HFFc6 (cell line): ENCODE measurements around the gene SS18. TPM values are rescaled to one million over a fixed set of nuclear protein-coding genes. Genes with fewer than 3 reads are reported as not detected.

Source experiments
- DNase-seq: peaks from one replicate; pipeline ENCODE4 v3.0.0-alpha.2; 2018
- H3K27ac Mint-ChIP-seq: 2 replicates; pipeline ENCODE4 v1.8.0; 2020; ENCODE audit warnings: mild to moderate bottlenecking, mixed read lengths
- H3K27me3 Mint-ChIP-seq: 2 replicates; pipeline ENCODE4 v1.8.0; 2021; ENCODE audit warnings: mild to moderate bottlenecking, moderate library complexity, mixed read lengths; ENCODE audit not compliant: insufficient read depth
- H3K36me3 Mint-ChIP-seq: 2 replicates; pipeline ENCODE4 v1.8.0; 2021; ENCODE audit warnings: low read depth, mixed read lengths
- H3K4me1 Mint-ChIP-seq: 2 replicates; pipeline ENCODE4 v1.8.0; 2020; ENCODE audit warnings: low read depth, mixed read lengths
- H3K4me3 Mint-ChIP-seq: 2 replicates; pipeline ENCODE4 v1.8.0; 2020; ENCODE audit warnings: mild to moderate bottlenecking, moderate library complexity, mixed read lengths
- H3K9me3 Mint-ChIP-seq: 2 replicates; pipeline ENCODE4 v1.8.0; 2020; ENCODE audit warnings: mild to moderate bottlenecking, mixed read lengths
- total RNA-seq, 6 experiments: library from RNA; stranded (reverse); fragmentation: NEBNext Ultra II Directional; extraction: Animal tissue kit (Norgen Biotek cat#: 25700); gene quantifications; 2 replicates in 1 of 6; 3 replicates in 5 of 6; pipeline ENCODE4 v1.2.3, GENCODE V29; 2021
- TF ChIP-seq, protein P1 (sequence below): fragments of 200-600 bp; sonication (generic); IDR thresholded peaks from 2 replicates; pipeline ENCODE4 v1.5.0; 2021; ENCODE audit warnings: antibody characterized with exemption, mild to moderate bottlenecking

SS18 gene
- total RNA-seq, 6 experiments from 2014 or later = 59.6 to 70.1 (median 67.9) TPM

DNA sequence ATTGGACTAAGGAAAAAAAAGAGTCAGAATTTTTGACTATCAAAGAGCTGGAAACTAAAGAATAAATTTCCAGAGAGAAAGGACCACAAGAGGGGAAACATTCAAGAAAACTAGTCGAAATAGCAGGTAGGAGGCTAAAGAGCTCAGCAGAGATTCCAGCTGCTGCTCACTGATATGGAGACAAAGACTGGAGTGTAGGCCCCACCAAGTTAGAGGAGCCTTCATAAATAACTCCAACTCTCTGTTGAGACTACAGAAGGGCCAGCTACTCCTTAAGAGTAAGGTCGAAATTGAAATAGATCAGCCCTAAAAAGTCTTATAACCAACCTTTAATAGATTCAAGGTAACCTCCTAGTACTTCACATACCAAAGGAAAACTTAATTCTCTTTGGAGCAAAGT, 31.1 kb downstream of the SS18 start:
- no peak overlapping the region for H3K4me3 Mint-ChIP-seq
- no peaks in the 10 kb centered on the region for H3K9me3 Mint-ChIP-seq
- TF ChIP-seq, protein P1, sequence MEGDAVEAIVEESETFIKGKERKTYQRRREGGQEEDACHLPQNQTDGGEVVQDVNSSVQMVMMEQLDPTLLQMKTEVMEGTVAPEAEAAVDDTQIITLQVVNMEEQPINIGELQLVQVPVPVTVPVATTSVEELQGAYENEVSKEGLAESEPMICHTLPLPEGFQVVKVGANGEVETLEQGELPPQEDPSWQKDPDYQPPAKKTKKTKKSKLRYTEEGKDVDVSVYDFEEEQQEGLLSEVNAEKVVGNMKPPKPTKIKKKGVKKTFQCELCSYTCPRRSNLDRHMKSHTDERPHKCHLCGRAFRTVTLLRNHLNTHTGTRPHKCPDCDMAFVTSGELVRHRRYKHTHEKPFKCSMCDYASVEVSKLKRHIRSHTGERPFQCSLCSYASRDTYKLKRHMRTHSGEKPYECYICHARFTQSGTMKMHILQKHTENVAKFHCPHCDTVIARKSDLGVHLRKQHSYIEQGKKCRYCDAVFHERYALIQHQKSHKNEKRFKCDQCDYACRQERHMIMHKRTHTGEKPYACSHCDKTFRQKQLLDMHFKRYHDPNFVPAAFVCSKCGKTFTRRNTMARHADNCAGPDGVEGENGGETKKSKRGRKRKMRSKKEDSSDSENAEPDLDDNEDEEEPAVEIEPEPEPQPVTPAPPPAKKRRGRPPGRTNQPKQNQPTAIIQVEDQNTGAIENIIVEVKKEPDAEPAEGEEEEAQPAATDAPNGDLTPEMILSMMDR = no peak
- peaks cover 26% of the 10 kb centered on the region for H3K36me3 Mint-ChIP-seq
- H3K4me1 Mint-ChIP-seq = peaks cover 17% of the 10 kb centered on the region
- no peak overlapping the region for H3K27ac Mint-ChIP-seq
- H3K27me3 Mint-ChIP-seq = no peaks in the 10 kb centered on the region
- DNase-seq = no peak

- Mint-ChIP-seq H3K27ac (peak overlapping the region; percentile 72), H3K4me3 (no peak overlapping the region), H3K27me3 (no peaks in the 10 kb centered on the region), H3K4me1 (peaks cover 17% of the 10 kb centered on the region), H3K9me3 (no peaks in the 10 kb centered on the region), H3K36me3 (peaks cover 34% of the 10 kb centered on the region)
- TF ChIP-seq, protein P1 = no peak
- no peak for DNase-seq
Measured at GRCh38 chr18:26057344-26057773, 33.1 kb downstream of the SS18 start.

DNA sequence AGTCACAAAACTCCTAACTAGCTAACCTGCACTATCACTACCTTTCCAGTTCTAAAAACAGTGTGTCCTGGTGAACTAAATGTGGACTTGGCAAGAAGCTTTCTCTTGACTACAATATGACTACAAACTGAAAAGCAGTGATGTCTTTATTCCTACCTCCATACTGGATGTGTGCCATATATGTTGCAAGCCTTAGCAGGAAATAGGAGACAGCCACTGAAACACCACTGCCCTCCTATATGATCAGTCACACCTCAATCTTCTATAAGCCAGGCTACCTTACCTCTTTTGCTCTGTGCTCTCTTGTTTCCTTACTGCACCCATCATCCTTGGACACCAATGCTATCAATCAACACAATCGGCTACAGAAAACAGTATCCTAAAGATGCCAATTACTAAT, 34.1 kb downstream of the SS18 start:
- TF ChIP-seq, protein P1 = no peak
- H3K27ac Mint-ChIP-seq = peak overlapping the region; percentile 27; the same call in 1 of the 2 replicates
- no peaks in the 10 kb centered on the region for H3K27me3 Mint-ChIP-seq
- H3K4me1 Mint-ChIP-seq = peaks cover 17% of the 10 kb centered on the region
- no peak overlapping the region for H3K4me3 Mint-ChIP-seq
- DNase-seq = no peak
- no peaks in the 10 kb centered on the region for H3K9me3 Mint-ChIP-seq
- H3K36me3 Mint-ChIP-seq = peaks cover 31% of the 10 kb centered on the region

DNA sequence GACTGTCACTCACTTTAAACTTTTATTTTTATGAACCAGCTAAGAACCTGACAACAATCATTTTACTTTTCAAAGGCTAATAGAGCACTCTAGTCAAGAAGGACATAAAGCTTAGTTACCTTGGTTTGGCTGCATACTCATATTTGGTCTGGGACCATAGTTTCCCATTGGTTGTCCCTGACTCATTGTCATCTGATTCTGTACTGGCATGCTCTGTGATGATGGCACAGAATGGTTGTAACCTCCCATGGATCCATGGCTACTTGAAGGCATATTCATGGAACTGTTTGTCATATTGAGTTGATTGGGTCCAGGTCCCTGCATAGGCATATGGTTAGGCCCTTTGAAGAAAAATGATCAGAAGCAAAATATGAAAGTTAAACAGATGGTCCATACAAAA, 37.9 kb downstream of the SS18 start:
- Mint-ChIP-seq H3K4me1 (peaks cover 4% of the 10 kb centered on the region), H3K27me3 (no peaks in the 10 kb centered on the region), H3K9me3 (no peaks in the 10 kb centered on the region), H3K36me3 (peaks cover 24% of the 10 kb centered on the region), H3K27ac (no peak overlapping the region), H3K4me3 (no peak overlapping the region)
- no peak for DNase-seq
- TF ChIP-seq, protein P1 = no peak

DNA sequence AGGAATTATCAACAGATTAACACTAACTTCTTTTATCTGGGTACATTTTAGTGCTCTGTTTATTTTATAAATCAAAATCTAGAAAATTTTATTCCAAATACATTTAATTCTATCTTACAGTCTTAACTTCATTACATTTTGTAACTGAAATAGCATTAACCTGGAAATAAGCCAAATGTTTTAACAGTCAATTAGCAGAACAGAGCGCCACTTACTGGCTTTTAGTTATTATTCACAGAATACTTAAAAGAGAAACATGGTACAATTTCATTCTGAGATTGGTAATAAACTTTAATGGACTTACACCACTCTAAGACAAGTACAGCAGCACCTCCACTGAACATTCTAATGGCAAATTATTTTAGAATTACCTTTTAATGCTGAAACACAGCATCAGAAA, 38.6 kb downstream of the SS18 start:
- H3K36me3 Mint-ChIP-seq = peaks cover 21% of the 10 kb centered on the region
- H3K27ac Mint-ChIP-seq = no peak overlapping the region
- H3K4me1 Mint-ChIP-seq = no peaks in the 10 kb centered on the region; the same call in 1 of the 2 replicates
- no peak overlapping the region for H3K4me3 Mint-ChIP-seq
- H3K9me3 Mint-ChIP-seq = no peaks in the 10 kb centered on the region
- DNase-seq = no peak
- TF ChIP-seq, protein P1 = no peak
- no peaks in the 10 kb centered on the region for H3K27me3 Mint-ChIP-seq
